ENCODE measurements around the gene DISC1.
"Not testable (repeated sequence)": the region's sequence is repeated elsewhere in the genome, so short reads cannot be mapped to it uniquely, and the experiment has no call there.

DISC1 gene

DNA sequence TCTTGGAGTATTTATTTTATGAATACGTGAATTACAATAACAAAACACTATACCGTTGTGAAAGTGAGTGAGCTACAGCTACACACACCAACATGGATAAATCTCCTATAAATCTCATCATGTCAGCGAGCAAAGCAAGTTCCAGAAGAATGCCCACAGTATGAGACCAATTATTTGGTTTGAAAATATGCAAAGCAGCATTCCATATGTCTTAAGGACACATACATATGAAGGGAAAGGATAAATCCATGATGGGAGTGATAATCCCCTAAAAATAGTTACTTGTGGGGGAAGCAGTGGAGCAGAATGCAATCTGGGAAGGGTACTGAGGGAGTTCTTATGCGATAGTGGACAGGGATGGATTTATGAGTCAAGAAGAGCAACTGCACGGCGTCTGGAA lies 261.3 kb downstream of the DISC1 start:
- DNase-seq (ENCODE audit: low read depth), result no peak

DNA sequence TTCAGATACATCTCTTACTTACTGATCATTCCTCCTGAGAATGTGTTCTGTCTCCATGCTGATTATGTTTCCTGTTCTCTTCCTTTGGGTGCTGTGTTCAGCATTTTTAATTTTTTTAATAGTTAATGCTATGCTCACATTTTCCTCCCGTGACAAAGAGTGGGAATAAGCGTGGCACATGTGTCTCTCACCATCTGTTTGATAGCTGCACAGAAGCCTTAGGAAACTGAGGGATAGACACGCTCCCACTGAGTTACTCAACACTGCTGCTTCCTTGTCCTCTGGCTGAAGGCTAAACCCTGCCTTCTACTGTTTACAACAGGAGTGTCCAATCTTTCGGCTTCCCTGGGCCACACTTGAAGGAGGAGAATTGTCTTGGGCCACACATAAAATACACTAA lies 264.2 kb downstream of the DISC1 start:
- DNase-seq (ENCODE audit: low read depth), result no peak

DNA sequence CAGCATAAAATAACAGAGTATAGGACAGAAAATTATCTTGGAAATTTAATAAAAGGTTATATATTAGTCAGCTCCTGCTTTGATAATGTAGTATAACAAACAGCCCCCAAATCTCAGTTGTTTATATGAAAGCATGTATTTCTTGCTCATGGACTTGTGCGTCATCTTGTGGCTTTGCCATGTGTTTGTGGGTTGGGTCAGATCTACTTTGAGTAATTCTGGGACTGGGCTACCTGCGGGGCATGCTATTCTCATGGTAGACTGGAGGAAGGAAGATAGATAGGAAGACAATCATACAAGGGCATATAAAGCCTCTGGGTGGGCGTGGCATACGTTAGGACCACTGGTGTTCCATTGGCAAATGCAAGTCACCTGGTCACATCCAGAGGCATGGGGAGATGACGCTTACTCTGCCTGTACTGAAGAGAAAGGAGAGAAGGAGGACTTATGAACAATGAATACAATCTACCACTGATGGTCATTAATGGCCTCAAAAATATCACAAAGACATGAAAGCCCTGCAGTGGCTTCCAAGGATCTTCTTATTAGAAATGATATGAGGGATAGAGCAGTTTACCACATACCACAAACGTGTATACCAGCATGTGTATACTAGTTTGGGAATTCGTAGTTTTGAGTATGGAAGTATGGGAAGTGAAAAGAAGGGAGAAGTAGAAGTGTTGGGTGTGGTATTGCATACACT lies 267.0 kb downstream of the DISC1 start:
- DNase-seq (ENCODE audit: low read depth), result no peak

DNA sequence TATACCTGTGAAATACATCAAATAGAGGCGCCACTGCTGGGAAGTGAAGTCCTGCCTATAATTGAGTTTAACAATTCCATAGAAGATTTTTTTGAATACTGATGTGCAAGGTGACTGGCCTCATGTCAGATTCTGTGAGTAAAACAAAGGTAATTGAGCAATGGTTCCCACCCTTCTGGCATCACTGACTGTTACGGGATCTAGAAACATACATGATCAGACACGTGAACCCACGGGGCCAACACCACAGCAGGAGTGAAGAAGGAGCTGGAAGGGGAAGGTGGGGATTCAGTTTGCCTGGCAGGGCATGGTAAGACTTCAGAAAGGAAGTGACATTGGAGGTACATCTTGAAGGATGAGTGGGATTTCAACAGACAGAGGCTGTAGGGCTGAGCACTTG lies 270.2 kb downstream of the DISC1 start:
- DNase-seq (ENCODE audit: low read depth), result no peak

DNA sequence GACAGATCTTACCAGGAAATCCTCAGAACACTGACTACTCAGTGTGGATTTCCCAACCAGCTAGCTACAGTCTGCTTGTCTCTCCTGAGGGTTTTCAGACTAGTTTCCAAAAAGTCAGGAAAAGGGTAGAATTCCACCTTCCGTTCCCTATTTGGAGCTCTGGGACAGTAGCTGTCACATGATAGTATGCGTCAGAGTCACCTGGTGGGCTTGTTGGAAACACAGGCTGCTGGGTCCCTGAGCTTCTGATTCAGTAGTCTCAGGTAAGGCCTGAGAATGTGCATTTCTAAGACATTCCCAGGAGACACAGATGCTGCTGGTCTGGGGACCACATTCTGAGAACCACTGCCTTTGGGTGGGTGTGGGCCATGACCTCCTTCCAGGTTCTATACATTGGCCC lies 272.5 kb downstream of the DISC1 start:
- no peak for DNase-seq (ENCODE audit: low read depth)

DNA sequence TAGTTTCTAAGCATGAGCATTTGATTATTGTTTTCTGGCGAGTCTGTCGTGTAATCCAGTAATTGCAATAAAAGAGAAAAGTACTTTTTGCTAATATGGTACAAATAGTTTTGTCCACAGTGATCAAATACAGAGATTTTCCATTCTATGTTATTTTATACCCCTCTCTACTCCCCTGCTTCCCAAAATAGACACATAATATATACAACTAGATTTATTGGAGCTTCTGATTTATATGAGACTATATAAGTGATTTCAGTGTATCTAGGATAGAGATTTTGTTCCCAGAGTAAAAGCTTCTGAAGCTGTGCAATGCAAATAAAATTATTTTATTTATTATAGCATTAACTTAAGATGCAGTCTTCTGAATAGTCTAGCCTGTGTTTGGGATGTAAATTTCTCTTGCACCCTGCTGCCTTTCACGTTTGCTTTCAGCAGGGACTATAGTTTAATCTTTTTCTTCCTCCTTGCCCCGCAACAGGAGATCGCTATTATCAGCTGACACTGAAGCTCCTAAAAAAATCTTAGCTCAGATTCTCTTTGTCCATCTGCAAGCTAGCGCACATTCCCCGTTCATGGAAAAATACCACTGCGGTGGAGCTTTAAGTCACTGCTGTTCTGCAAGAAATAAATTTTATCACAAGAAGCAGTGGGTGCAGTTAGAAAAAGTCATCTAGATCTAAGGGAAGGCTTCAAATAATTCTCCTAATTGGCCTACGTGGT lies 273.3 kb downstream of the DISC1 start:
- DNase-seq (ENCODE audit: low read depth), result no peak

DNA sequence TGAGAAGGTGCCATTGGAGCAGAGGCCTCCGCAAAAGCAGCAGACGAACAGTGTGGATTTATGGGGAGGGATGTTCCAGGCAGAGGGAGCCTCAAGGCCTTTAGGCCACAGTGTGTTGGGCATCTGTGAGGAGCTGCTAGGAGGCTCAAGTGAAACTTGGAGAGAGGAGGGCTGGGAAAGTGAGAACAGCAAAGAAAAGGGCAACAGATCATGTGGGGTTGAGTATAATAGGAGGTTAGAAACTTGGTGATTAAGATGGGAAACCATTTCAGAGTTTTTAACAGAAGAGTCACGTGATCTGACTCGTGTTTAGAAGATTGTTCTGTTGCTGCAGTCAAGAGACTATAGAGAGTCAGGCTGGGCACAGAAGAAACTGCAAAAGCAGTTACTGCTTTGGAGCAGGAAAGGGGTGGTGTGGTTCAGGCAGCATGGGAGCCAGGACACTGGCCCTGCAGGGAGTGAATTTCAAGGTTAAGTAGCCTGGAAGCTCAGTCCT lies 277.0 kb downstream of the DISC1 start:
- no peak for DNase-seq (ENCODE audit: low read depth)

DNA sequence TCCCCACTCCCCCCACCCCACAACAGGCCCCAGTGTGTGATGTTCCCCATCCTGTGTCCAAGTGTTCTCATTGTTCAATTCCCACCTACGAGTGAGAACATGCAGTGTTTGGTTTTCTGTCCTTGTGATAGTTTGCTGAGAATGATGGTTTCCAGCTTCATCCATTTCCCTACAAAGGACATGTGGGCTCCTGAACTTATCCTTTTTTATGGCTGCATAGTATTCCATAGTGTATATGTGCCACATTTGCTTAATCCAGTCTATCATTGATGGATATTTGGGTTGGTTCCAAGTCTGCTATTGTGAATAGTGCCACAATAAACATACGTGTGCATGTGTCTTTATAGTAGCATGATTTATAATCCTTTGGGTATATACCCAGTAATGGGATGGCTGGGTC lies 280.7 kb downstream of the DISC1 start:
- DNase-seq (ENCODE audit: low read depth), result not testable (repeated sequence)

DNA sequence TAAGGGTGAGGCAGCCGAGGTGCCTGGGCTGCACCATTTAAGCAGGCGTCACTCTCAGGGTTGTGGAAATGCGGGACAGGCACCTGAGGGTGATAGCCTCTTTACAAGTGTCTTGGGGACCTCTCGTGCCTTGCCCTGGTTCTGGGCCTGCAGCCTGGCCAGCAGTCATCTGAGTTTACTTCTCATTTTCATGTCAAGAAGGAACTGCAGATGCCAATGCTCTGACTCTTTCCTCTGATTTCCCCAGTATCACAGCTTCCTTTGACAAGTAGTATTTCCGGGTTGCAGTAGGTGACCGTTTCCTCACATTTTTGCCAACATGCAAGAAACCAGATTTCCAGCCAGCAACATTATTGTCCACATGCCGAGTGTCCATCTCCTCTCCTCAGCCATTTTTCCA lies 286.9 kb downstream of the DISC1 start:
- DNase-seq (ENCODE audit: low read depth), result no peak

DNA sequence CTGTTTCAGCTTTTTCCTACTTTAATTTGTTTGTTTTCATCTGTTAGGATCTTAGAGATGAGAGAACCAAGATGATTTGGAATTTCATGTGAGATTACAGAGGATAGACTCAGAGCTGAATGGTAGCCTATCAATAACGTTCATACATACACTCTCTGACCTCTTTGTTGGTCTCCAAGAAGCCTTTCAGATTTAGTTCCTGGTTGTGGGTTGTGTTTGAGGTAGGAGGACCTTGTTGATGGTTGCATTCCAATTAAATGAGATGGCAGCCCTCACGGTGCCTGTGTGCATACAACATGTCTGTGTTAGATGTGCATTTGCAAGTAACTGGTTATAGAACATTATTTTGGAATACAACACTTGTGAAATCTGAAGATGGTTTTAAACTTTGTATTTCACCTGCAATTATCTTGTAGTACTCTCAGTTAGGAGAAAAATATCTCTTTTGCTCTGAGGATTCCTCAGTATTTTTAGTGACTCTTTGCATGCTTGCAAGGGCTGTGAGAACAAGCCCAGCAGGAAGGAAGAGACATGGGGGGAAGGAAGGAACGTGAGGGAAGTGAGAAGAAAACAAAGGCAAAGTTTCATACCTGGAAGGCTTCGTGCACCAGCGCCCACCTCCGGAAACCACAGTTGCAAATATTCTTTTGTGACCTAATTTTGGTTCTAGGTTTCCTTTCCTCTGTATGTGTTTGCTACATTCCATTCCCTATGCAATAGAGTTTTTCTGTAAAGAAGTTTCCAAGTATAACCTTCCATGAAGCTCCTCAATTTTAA lies 291.8 kb downstream of the DISC1 start:
- no peak for DNase-seq (ENCODE audit: low read depth)

DNA sequence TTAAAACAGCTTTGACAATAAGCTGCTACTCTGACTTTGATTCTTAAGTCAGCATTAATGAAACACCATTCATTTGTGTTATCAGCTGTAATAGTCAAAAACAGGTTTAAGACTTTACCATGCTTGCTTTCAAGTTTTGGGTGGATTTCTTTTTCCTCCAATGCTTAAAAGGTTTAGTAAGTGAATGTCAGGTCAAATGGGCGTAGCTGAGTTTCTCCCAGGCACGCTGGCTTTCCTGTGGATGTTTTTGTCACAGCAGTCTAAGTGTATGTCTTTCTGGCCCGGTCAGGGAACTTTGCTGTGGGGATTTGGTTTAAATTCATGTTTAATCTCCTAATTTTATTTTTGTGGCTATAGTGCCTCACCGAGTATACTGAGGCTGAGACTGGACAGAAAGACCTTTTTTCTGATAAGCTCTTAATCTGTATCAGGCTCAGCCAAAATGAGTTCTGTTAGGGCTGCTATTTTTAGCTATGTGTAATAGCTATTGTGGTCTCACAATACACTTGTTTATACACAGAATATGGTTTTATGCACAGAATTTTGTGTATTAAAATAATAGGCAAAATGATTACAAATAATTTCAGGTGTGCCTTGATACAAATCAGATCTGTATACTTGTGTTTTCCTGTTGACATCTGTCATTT lies 292.8 kb downstream of the DISC1 start:
- DNase-seq (ENCODE audit: low read depth), result no peak

DNA sequence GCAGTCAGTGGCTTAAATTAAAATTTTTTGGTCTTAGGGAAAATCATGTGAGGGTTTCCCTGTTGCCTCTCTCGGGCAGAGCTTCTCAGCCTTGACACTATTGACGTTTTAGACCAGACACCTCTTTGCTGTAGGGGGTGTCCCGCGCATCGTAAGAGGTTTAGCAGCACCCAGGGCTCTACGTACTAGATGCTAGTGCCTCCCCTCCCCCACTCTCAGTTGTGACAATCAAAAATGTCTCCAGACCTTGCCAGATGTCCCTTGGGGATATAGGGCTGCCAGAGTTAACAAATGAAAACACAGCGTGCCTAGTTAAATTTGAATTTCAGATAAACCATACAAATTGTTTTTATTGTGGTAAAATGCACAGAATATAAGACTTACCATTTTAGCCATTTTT lies 293.3 kb downstream of the DISC1 start:
- no peak for DNase-seq (ENCODE audit: low read depth)

DNA sequence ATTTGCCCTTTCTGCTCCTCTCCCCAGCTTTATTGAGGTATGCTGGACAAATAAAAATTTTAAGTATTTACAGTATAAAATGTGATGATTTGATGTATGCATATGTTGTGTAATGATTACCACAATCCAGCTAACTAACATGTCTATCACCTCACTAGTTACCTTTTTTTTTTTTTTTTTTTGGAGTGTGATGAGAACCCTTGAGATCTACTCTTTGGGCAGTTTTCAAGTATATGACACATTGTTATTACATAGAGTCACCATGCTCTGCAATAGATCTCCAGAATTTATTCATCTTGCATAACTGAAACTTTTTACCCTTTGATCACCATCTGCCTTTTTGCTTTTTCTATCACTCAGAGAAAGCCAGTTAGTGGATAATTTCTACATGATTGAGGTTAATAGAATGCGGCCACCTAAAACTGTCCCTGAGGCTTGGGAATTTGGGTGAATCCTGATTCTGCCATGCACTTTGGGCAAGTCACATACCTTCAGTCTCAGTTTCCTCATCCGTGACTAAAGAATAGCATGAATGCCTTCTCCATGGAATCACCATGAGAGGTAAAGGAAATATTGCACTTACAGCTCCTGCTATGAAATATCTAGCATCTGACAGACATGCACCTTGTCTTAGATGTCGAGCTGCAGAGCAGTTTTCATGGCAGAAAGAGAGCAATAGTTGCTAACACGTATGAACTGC lies 295.2 kb downstream of the DISC1 start:
- DNase-seq (ENCODE audit: low read depth), result no peak

DNA sequence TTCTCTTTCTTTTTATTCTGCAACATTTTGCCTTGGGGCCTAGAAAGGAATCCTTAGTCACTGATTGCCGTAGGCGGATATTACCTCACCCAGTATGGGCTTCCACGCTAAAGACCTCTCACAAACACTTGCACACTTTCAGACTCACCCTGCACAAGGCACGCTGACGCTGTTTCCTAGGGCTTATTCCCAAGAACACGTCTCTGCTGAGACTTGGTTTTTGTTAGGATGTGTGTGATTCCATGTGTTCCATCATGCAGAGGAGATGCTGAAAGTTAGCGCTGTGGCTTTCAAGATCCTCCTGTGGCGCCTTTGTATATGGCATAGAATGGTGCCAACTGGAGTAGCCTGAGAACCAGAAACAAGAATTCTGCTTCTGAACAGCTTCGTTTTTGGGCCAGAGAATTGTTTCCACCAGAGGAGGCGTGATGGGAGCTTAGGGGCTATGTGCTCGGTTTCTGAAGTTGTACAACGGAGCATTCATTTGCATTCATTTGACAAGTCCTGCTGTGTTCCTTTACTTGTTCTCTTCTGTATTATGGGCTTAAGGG lies 297.0 kb downstream of the DISC1 start:
- DNase-seq (ENCODE audit: low read depth), result no peak

DNA sequence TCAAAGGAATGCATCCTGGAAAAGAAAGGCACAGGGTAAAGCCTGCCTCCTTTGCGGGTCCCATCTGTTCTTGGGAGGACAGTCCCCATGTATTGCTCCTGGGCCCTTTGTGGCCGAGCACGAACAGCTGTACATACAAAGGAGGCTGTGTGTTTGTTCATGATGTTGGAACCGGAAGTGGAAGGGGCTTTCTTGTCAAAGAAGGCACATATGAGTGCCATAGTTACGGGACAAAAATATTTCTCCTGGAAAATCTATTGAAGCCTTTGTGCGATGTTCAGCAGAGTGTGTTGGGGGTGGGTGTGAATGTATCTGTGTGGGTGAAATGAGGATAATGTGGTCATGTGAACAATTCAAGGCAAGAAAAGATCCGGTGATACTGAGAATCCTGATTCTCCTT lies 297.6 kb downstream of the DISC1 start:
- DNase-seq (ENCODE audit: low read depth), result no peak

DNA sequence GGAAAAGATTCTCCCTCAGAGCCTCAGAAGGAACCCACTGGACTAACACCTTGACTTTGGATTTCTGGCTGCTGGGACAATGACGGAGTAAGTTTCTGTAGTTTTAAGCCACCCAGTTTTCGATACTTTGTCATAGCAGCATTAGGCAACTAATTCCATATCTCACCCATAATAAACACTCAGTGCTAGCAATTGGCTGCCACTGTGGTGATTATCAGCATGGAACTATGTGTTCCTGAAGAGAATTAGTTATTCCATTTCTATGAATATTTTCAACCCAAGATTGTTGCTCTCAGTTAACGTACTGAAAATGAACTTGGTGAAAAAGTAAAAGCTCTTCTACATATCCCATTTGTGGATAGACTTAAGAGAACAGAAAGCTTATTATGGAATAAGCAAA lies 299.3 kb downstream of the DISC1 start:
- DNase-seq (ENCODE audit: low read depth), result no peak

DNA sequence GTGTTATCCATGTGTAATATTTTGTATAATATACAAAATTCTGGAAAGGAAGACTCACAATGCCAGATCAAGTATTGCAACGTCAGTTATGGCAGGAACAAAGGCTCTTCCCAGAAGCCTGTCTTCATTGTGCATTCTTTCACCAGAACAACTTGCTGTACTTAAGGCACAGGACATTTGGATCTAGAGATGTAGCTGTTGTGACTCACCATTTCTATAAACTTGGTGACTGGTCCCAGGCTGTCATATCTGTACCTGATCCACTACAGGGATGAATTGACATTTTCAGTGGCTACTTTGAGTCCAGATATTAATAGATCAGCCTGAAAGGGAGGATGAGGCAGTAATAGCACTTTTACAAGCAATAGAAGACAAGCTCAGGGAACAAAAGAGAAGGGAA lies 299.8 kb downstream of the DISC1 start:
- DNase-seq (ENCODE audit: low read depth), result no peak

DNA sequence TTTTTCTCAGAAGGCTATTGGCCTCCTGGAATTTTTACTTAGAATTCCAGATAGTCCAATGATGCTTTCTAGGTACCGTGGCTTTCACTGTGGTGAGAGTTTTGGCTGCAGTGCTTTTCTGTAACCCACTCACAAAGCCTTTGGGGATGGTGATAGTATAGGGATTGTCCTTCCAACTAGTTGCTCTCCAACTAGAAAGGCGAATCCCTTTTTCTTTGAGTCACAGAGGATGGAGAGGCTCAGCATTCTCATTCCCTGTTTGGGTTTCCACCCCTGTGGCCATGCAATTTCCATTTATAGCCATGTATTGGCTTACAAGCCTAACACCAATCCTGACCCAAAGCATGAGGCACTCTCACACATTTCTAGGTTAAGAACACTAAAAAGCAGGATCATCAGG lies 300.3 kb downstream of the DISC1 start:
- no peak for DNase-seq (ENCODE audit: low read depth)

DNA sequence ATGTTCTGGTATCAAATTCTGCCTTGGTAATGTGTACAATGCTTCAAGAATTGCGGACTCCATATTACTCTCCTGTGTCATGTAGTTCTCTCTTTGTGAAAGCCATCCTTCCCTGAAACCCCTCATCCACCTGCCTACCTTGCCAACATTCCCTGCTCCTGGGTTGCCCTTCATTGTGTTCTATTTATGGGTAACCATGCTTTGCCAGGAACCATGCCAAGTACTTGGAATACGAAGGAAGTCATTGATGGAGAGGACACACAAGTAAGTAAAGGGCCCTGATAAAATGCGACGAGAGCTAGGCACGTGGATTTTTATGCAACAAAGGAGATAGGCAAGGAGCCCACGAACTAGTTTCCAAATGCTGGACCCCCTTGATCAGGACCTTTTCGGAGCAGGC lies 300.8 kb downstream of the DISC1 start:
- DNase-seq (ENCODE audit: low read depth), result no peak

DNA sequence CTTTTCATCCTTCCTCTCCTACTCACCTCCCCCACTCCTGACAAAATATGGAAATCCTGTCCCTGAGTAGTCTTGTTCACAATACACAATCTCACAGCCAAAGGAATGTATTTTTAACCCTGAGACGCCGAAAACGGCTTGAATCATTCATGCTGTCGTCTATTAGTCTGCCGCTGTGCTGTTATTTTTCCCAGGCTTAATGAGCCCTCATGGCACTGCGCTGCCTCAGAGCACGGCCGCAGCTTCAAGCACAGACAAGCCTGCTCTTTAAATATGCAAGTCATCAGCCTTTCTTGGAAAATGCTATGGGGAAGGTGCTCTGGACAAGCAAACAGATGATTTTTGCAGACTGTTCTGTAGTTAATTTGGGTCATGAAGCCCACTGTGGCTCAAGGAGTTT lies 302.7 kb downstream of the DISC1 start:
- no peak for DNase-seq (ENCODE audit: low read depth)

DNA sequence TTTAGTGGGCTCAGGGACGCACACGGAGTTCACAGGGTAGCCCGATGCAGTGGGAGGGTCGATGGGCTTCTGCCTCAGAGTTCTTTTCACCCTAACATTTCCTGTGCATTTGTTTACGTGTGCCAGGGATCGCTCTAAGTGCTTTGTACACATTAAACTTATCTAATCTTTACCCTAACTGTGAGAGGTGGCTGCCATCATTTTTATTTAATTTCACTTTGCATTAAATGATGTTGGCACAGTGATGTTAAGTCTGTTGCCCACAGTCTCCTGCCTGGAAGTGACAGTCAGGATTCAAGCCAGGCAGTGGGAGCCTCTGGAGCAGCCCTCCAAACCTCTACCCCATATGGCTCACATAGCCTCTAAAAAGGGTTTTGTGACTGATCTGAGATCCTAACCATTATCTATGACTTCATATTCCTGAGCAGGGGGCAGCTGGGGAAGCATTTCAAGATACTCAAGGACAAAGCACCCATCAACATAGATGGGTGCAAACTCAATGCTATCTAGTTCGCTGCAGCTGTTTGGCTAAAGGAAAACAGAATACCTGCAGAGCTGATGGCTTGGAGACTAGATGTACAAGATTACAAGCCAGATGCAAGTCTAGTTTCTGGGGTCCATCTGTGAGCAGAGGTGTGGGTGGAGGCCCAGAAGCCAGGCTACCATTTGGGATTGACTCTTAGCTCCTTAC lies 303.8 kb downstream of the DISC1 start:
- DNase-seq (ENCODE audit: low read depth), result no peak

Measured in stimulated activated CD8-positive, alpha-beta memory T cell treated with anti-CD3 and anti-CD28 coated beads, Interleukin-15, amount 100 ng/mL, for 24 hours (primary cell).